GM19467 (cell line): ENCODE data around the gene SELENOW.
"Not testable (repeated sequence)": the region's sequence is repeated elsewhere in the genome, so short reads cannot be mapped to it uniquely, and the experiment has no call there.

Source experiments
- ATAC-seq: cut with Tn5 transposase; IDR thresholded peaks from one replicate; pipeline ENCODE4 v1.9.1; 2021; ENCODE audit warnings: mild to moderate bottlenecking, moderate library complexity; ENCODE audit not compliant: unreplicated experiment

Gene SELENOW

DNA sequence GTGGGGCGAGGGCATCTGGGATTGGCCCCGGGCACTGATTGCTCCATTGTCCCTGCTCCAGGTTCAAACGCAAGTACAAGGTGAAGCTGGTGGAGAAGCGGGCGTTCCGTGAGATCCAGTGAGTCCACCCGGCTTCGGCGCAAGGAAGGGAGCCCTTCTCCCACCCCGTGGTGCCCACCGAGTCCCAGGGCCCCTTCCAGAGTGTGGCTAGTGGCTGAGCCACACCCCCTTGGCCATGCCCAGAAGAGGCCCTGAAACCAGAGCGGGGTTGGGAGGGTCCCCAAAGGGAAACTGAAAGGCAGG is 21.9 kb upstream of the SELENOW start:
- no peak for ATAC-seq

DNA sequence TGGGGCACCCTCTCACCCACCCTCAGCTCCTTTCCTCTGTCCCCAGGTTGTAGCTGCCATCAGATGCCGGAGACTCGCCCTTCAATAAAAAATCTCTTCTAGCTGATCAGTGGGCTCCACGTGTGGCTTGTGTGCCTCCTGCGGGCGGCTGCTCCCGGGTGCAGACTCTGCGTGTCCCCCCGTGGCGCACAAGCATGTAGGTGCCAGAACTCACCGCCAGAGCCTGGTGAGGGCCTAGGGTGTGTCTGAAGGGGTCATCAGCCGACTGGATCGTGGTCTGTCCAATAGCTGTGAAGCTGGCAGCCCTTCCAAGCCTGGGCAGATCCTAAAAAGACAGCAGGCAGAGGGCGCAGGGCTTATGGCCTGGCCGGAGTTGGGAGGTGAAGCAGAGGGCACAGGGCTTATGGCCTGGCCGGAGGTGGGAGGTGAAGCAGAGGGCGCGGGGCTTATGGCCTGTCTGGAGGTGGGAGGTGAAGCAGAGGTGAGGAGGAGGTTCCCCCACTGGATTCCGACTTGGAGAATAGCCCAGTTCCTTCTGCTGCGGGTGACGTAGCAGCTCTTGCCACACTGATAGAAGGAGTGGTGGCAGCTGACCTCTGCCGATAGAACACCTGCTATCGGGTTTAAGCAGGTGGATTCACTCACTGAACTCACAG is 21.4 kb upstream of the SELENOW start:
- no peak for ATAC-seq

DNA sequence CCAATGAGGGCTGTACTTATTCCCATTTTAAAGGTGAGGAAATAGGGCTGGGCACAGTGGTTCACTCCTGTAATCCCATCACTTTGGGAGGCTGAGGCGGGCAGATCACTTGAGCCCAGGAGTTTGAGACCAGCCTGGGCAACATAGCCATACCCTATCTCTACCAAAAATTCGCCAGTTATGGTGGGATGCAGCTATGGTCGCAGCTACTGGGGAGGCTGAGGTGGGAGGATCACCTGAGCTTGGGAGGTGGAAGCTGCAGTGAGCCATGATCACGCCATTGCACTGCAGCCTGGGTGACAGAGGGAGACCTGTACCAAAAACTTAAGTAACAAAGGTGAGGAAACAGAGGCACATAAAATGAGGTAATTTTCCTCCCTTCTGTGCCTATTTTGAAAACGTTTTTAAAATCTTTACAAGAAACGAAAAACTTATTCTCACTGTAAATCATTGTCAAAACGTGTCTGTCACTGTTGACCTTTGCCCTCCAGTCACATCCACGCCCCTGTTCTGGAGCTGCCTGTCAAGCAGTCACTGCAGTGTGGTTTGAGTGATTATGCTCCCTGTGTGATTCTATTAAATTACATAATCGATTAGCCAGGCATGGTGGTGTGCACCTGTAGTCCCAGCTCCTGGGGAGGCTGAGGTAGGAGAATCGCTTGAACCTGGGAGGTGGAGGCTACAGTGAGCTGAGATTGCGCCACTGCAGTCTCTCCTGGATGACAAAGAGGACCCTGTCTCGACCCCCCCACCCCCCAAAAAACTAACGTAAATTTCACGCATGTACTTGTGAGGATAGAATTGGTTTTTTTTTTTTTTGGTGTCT is 20.7 kb upstream of the SELENOW start:
- no peak for ATAC-seq

DNA sequence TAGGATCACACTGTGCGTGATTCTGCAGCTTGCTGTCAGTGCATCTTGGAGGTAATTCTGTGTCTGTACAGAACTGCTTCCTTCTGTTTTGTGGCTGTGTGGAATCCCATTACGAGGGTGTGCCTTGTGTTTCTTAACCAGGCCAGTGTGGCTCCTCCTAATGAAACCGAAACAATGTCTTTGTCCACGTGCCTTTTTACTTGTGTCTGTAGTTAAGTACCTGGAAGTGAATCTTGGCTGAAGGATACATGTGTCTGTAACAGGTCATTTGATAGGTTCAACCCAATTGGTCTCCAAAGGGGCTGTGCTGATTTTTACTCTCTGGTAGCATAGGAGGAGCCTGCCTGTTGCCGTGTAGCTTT is 20.1 kb upstream of the SELENOW start:
- ATAC-seq = no peak

DNA sequence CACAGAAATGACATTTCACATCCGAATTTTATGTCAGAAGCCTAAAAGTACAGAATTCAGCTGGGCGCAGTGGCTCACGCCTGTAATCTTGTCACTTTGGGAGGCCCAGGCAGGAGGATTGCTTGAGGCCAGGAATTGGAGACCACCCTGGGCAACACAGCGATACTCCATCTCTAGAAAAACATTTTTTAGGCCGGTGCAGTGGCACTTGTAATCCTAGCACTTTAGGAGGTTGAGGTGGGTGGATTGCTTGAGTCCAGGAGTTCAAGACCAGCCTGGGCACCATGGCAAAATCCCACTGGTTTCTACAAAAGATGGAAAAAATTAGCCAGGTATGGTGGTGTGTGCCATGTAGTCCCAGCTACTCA is 17.9 kb upstream of the SELENOW start:
- no peak for ATAC-seq

DNA sequence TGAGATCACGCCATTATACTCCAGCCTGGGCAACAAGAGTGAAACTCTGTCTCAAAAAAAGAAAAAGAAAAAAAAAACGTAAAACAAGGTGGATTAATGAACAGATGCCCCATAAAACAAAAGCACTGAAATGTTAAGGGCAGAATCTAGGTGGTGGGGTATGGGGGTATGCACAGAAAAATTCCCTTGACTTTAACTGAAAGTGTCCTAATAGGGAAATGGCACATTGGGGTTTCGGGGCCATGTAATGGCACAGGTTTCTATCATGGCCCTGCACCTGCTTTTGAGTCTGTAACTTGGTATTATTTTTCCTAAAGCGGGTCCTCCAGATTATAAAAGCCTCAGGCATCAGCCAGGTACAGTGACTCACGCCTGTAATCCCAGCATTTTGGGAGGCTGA is 16.9 kb upstream of the SELENOW start:
- no peak for ATAC-seq

DNA sequence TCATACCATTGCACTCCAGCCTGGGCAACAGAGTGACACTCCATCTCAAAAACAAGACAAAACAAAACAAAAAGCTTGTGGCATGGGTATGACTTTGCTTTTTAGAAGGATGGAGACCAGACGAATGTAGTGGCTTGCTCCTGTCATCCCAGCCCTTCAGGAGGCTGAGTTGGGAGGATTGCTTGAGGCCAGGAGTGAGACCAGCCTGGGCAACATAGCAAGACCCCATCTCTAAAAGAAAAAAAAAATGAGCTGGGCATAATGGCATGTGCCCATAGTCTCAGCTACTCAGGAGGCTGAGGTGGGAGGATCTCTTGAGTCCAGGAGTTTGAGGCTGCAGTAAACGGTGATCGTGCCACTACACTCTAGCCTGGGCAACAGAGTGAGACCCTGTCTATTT is 16.4 kb upstream of the SELENOW start:
- no peak for ATAC-seq

DNA sequence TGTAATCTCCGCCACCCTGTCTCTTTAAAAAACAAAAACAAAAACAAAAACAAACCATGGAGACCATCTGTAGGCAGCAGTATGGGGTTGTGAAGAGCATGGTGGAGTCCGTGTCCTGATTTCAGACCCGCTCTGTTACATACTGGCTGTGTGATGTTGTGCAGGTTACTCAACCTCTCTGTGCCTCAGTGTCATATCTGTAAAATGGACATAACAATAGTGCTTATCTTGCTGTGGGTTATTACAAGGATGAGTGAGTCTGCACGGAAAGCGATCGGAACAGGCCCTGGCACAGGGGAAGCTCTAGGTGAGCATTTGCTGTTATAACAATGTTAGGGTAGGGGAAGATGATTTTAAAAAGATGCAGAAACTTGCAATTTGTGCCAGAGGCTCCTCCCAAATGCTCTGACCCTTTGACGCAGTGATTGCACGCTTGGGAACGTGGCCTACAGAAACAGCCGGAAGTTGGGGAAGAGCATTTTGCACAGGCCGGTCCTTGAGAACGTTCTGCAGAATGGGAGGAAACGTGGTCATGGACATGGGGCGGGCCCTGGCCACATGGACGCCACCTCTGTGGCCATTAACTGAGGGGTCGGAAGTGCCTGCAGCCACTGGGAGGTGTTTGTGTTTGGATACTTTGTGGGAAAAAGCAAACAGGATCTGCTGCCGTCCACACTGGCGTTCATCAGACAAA is 15.7 kb upstream of the SELENOW start:
- no peak for ATAC-seq

DNA sequence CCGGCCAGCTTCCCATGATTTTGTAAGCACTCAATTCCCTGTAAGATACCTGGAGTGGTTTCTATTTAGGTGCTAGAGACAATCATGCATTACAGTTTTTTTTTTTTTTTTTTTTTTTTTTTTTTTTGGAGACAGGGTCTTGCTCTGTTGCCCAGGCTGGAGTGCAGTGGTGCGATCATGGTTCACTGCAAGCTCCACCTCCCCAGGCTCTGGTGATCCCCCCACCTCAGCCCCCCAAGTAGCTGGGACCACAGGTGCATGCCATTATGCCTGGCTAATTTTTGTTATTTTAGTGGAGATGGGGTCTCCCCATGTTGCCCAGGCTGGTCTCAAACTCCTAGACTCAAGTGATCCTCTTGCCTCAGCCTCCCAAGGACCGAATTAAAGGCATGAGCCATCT is 13.8 kb upstream of the SELENOW start:
- not testable (repeated sequence) for ATAC-seq

DNA sequence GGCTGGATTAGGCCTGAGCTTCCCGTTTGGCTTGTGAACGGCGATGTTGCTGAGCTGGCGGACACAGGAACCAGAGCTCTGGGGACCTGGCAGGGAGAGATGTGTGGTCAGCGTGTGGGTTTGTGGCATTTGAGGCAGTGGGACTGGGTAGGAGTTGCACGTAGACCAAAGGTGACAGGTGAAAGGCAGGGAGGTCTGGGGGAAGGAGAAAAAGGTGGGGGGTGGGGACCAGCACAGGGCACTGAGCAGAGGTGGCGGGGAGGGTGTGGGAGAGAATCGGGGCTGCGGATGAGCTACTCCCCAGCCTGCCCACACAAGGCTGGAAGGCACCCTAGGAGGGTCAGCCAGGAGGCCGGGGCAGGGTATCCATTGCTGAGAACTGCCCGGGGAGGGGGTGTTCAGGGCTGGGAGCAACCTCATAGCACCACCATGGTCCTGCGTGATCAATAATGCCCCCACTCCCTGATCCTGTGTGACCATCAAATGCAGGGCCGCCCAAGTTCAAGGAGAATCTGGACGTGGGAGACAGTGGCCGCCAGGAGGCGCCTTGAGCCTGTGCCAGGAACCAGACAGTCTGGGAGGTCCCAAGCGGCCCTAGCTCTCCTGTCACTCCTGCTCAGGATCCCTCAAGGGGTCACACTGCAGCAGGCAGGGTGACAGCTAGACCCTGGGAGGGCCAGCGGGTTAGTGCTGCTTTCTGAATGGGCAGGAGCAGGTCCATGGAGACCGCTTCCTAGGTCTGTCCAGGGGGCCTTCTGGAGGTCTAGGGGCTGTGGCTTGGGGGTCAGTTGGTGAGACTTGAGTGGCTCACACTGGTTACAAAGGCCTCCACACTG is 12.8 kb upstream of the SELENOW start:
- ATAC-seq = no peak

DNA sequence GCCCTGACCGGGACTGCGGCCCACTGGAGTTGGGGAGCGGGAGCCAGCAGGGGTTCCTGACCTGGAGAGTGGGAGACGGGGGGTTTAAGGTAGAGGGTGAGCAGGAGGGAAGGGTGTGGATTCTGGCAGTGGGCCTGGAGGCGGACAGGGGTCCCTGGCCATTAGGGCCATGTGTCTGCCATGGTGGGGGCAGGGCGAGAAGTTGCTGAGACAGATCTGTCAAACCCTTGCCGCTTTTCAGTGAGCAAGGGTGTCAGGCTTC is 12.2 kb upstream of the SELENOW start:
- no peak for ATAC-seq

DNA sequence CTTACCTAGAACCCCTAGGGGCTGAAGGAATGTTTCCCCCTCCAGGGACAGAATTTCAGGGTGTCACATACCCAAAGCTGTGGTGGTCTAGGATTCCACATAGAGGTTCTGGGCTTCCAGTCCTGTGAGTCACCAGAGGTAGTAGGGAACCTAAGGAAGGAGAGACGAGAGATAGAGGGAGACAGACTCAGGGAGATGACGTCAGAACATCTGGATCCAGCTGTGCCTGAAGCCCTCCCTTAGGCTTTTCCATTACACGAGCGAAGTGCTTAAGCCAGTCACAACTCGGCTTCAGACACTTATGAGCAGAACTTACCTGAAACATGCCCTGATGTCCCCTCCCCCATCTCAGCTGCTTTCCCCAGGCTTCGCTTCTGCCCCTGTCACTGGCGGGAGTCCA is 11.8 kb upstream of the SELENOW start:
- ATAC-seq = no peak

DNA sequence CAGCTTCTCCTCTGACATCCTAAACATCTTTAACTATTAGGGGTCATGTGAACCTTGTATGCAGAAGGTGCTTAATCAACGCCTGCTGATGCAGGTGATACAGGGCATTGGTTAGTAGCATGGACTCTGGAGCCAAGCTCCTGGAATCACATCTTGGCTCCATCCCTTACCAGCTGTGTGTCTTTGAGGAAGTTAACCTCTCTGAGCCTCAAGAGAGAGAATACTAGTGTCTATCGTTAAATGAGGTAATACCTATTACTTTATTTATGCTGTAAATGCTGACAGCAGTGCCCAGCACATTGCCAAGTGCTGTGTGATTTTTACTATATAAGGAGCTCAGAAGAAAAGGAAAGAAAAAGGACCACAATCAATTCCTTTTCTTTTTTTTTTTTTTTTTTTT is 11.2 kb upstream of the SELENOW start:
- ATAC-seq = no peak

DNA sequence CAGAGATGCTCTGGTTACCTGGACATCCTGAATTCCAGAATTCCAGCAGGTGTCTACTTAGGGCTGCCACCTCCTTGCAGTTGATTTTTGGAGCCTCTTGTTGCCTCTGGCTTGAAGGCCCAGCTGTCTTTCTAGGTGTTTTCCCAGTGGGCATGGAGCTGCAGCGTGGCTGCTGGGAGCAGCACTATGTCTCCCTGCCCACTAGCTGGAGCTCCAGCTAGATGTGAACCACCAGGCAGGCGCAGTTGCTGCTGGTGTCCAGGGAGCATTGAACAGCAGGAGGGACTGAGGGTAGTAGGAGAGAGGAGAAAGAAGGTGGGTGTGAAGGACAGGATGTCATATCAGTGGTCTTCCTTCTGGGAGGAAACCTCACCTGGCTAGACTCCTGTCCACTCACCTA is 9.9 kb upstream of the SELENOW start:
- no peak for ATAC-seq

DNA sequence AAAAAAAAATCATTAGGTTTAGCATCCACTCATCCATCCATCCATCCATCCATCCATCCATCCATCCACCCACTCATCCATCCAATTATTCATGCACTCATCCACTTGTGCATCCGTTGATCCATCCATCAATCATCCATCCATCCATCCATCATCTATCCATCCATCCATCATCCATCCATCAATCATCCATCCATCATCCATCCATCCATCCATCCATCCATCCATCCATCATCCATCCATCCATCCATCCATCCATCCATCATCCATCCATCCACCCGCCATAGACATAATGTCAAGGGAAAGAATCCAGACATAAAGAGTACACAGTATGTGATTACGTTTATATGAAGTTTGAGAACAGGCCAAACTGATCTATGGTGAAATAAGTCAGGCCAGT is 9.0 kb upstream of the SELENOW start:
- ATAC-seq = no peak

DNA sequence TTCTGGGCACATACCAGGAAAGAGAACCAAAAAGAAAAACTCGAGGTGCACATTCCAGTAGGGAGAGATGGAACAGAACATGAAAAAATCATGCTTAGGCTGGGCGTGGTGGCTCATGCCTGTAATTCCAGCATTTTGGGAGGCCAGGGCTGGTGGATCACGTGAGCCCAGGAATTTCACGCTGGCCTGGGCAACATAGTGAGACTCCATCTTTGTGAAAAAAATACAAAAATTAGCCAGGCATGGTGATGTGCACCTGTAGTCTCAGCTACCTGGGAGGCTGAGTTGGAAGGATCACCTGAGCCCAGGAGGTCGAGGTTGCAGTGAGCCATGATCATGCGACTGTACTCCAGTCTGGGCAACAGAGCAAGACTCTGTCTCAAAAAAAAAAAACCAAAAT is 7.2 kb upstream of the SELENOW start:
- ATAC-seq = not testable (repeated sequence)

DNA sequence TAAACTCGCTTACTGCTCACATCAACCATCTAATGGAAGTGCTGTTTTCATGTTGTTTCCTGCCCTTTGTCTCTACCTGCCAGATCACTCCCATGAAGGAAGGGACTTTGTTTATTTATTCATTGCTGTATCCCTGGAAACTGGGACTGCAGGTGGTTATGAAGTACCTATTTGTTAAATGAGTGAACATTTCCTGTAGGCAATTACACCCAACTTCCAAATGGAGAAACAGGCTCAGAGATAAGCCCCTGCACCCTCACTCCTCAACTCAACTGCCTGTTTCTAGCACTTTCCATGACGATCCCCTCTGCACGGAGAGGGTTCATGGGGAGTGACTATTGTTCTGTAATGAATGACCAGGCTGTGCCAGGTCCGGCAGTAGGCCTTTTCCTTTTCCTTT is 1.9 kb upstream of the SELENOW start:
- ATAC-seq = no peak

DNA sequence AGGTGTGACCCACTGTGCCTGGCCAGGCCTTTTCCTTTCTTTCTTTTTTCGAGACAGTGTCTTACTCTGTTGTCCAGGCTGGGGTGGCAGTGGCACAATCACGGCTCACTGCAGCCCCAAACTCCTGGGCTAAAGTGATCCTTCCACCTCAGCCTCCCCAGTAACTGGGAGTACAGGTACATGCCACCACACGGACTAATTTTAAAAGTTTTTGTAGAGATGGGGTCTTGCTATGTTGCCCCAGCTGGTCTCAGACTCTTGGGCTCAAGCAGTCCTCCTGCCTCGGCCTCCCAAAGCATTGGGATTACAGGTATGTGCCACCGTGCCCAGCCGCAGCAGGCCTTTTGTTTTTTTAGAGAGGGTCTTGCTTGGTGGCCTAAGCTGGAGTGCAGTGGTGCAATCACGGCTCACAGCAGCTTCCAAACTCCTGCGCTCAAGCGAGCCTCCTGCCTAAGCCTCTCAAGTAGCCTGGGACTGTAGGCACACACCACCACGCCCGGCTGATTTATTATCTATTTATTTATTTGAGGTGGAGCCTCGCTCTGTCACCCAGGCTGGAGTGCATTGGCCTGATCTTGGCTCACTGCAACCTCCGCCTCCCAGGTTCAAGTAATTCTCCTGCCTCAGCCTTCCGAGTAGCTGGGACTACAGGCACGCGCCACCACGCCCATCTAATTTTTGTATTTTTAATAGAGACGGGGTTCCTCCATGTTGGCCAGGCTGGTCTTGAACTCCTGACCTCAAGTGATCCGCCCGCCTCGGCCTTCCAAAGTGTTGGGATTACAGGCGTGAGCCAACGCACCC is 1.1 kb upstream of the SELENOW start:
- ATAC-seq = not testable (repeated sequence)

DNA sequence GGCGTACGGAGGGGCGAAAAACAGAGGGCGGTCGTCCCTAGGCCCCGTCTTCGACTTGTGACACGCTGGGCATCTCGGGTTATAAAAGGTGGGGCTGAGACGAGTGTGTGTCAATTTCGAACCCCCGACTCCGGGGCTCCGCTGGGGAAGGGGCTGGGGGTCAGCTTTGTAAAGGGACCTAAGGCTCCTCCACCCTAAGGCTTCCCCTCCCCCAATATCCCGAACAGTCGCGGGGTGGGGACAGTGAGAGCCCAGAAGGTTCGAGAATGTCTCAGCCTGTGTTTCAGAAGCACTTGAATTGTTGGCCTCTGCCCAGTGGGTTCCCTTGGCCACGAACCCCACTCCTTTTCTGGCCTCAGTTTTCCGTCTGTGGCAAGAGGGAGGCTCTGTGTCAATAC is 450 bp downstream of the SELENOW start:
- ATAC-seq = no peak

DNA sequence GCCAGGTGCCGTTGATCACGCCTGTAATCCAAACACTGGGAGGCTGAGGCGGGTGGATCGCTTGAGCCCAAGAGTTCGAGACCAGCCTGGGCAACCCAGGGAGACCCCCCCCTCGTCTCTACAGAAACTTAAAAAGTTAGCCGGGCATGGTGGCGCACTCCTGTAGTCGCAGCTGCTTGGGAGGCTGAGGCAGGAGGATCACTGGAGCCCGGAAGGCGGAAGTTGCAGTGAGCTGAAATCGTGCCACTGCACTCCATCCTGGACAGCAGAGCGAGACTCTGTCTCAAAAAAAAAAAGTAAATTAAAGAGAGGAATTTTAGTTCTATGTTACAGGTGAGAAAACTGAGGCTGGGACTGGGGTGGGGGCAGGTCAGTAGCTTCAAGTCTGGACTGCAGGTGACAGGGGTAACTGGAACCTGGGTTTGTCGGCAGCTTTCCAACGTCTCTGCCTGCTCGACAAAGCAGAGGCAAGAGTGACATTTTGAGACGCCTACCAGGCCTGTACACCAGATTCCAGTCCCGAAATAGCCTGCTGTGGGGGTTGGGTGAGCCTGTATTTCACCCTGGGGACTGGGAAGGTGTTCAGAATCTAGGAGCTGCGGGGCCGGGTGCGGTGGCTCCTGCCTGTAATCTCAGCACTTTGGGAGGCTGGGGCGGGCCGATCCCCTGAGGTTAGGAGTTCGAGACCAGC is 1.2 kb downstream of the SELENOW start:
- ATAC-seq = no peak

DNA sequence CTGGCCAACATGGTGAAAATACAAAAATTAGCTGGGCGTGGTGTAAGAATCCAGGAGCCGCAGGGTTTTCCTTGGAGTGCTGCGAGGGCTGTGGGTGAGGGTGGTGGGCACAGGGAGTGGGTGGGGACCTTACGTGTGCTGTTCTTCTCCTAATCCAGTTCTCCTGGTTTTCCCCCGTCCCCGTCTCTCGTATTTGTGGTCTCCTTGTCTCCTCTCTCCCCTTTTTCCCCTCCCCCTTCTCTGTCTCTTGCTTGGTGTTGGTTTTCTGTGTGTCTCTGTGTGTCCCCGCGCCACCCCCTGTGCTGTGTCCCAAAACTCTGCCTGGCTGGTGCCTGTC is 1.7 kb downstream of the SELENOW start:
- ATAC-seq = no peak
